ENCODE measurements around the gene ADAMTS15. TPM values are rescaled to one million over a fixed set of nuclear protein-coding genes. Genes with fewer than 3 reads are reported as not detected.

ADAMTS15 gene
- total RNA-seq, 1 donor from 2014 or later, result 13.8 TPM

GRCh38 chr11:130514851-130515250 is 66.4 kb downstream of the ADAMTS15 start:
- FAIRE-seq (no peak), DNase-seq (ENCODE audit: low read depth) (no peak)
- Mint-ChIP-seq H3K9me3 (ENCODE audit: unreplicated experiment) (peaks cover 4% of the 10 kb centered on the region), H3K36me3 (ENCODE audit: low read depth, unreplicated experiment) (peaks cover 2% of the 10 kb centered on the region), H3K27ac (ENCODE audit: unreplicated experiment) (no peak overlapping the region), H3K4me1 (ENCODE audit: low read depth, unreplicated experiment) (peaks cover 5% of the 10 kb centered on the region), H3K27me3 (ENCODE audit: low read depth, unreplicated experiment) (peaks cover 21% of the 10 kb centered on the region), H3K4me3 (ENCODE audit: unreplicated experiment) (no peak overlapping the region)
- H3K79me2 ChIP-seq (ENCODE audit: insufficient read depth, low read length), result no peaks in the 10 kb centered on the region
- TF ChIP-seq EZH2 (IDR thresholded peaks at IDR 0.05; ENCODE audit: insufficient read depth, low read length) (no peak), CTCF (IDR thresholded peaks at IDR 0.05; ENCODE audit: insufficient read depth, low read depth, low read length) (no peak)
- H3K36me3 ChIP-seq (ENCODE audit: insufficient read depth, low read length), result no peaks in the 10 kb centered on the region
- H3K27ac ChIP-seq (ENCODE audit: low read depth, low read length), result no peak overlapping the region
- no peak overlapping the region for H2AFZ ChIP-seq (ENCODE audit: low read depth, low read length)
- H3K9me3 ChIP-seq (ENCODE audit: insufficient read depth, low read depth, low read length), result no peaks in the 10 kb centered on the region
- H3K4me2 ChIP-seq (ENCODE audit: low read length), result no peak overlapping the region
- H3K4me3 ChIP-seq (ENCODE audit: insufficient read depth, low read depth, low read length), result no peak overlapping the region
- peaks cover 6% of the 10 kb centered on the region for H3K4me1 ChIP-seq (ENCODE audit: insufficient read depth, low read length)
- H4K20me1 ChIP-seq (ENCODE audit: insufficient read depth, low read length), result no peaks in the 10 kb centered on the region
- H3K9ac ChIP-seq (ENCODE audit: low read length), result no peak overlapping the region
- H3K27me3 ChIP-seq (ENCODE audit: insufficient read depth, low read length), result no peaks in the 10 kb centered on the region

- Mint-ChIP-seq H3K36me3 (ENCODE audit: low read depth, unreplicated experiment) (peaks cover 2% of the 10 kb centered on the region), H3K27me3 (ENCODE audit: low read depth, unreplicated experiment) (peaks cover 13% of the 10 kb centered on the region), H3K9me3 (ENCODE audit: unreplicated experiment) (peaks cover 4% of the 10 kb centered on the region), H3K4me3 (ENCODE audit: unreplicated experiment) (no peak overlapping the region), H3K27ac (ENCODE audit: unreplicated experiment) (no peak overlapping the region), H3K4me1 (ENCODE audit: low read depth, unreplicated experiment) (peaks cover 5% of the 10 kb centered on the region)
- Histone ChIP-seq H3K9me3 (ENCODE audit: insufficient read depth, low read depth, low read length) (no peaks in the 10 kb centered on the region), H3K4me1 (ENCODE audit: insufficient read depth, low read length) (no peaks in the 10 kb centered on the region), H2AFZ (ENCODE audit: low read depth, low read length) (no peak overlapping the region), H3K27me3 (ENCODE audit: insufficient read depth, low read length) (no peaks in the 10 kb centered on the region), H4K20me1 (ENCODE audit: insufficient read depth, low read length) (no peaks in the 10 kb centered on the region), H3K27ac (ENCODE audit: low read depth, low read length) (no peak overlapping the region), H3K79me2 (ENCODE audit: insufficient read depth, low read length) (no peaks in the 10 kb centered on the region), H3K4me3 (ENCODE audit: insufficient read depth, low read depth, low read length) (no peak overlapping the region), H3K4me2 (ENCODE audit: low read length) (no peak overlapping the region), H3K9ac (ENCODE audit: low read length) (no peak overlapping the region), H3K36me3 (ENCODE audit: insufficient read depth, low read length) (no peaks in the 10 kb centered on the region)
- no peak for DNase-seq (ENCODE audit: low read depth)
- FAIRE-seq, result no peak
- TF ChIP-seq EZH2 (IDR thresholded peaks at IDR 0.05; ENCODE audit: insufficient read depth, low read length) (no peak), CTCF (IDR thresholded peaks at IDR 0.05; ENCODE audit: insufficient read depth, low read depth, low read length) (no peak)
These were observed 67.5 kb downstream of the ADAMTS15 start for GRCh38 chr11:130515829-130516553.
